NCI-H187 (cell line): ENCODE results near the gene TRPM3.

ENCODE experiments used
- DNase-seq, 2 experiments: peaks; one replicate each; lab custom pipeline; 2025; lab: John Stamatoyannopoulos, UW

The TRPM3 gene

GRCh38 chr9:70817311-70817710, 304.1 kb downstream of the TRPM3 start:
- no peak for DNase-seq

- DNase-seq: no peak
Observed at GRCh38 chr9:70816891-70817290, 304.5 kb downstream of the TRPM3 start.

- no peak for DNase-seq
Observed at GRCh38 chr9:70816316-70816715, 305.1 kb downstream of the TRPM3 start.

GRCh38 chr9:70814597-70814996, 306.8 kb downstream of the TRPM3 start:
- DNase-seq: no peak

GRCh38 chr9:70813141-70813540, 308.3 kb downstream of the TRPM3 start:
- DNase-seq: no peak

- no peak for DNase-seq
Observed at GRCh38 chr9:70811638-70812037, 309.8 kb downstream of the TRPM3 start.

GRCh38 chr9:70806875-70807274, 314.5 kb downstream of the TRPM3 start:
- DNase-seq: no peak

GRCh38 chr9:70805949-70806348, 315.5 kb downstream of the TRPM3 start:
- DNase-seq: no peak

- no peak for DNase-seq
Observed at GRCh38 chr9:70802758-70803436, 318.5 kb downstream of the TRPM3 start.

GRCh38 chr9:70802206-70802605, 319.2 kb downstream of the TRPM3 start:
- DNase-seq: no peak

- no peak for DNase-seq
Observed at GRCh38 chr9:70801181-70801829, 320.1 kb downstream of the TRPM3 start.

- DNase-seq: no peak
Observed at GRCh38 chr9:70798018-70798417, 323.4 kb downstream of the TRPM3 start.

- DNase-seq: no peak
Observed at GRCh38 chr9:70795841-70796240, 325.6 kb downstream of the TRPM3 start.

- no peak for DNase-seq
Observed at GRCh38 chr9:70792796-70793195, 328.6 kb downstream of the TRPM3 start.

- DNase-seq: no peak
Observed at GRCh38 chr9:70791936-70792335, 329.5 kb downstream of the TRPM3 start.

GRCh38 chr9:70789086-70789485, 332.3 kb downstream of the TRPM3 start:
- DNase-seq: no peak

GRCh38 chr9:70784456-70784855, 337.0 kb downstream of the TRPM3 start:
- no peak for DNase-seq

- no peak for DNase-seq
Observed at GRCh38 chr9:70778568-70778967, 342.9 kb downstream of the TRPM3 start.

GRCh38 chr9:70773579-70773978, 347.8 kb downstream of the TRPM3 start:
- DNase-seq: no peak

- DNase-seq: no peak
Observed at GRCh38 chr9:70772601-70773000, 348.8 kb downstream of the TRPM3 start.

- no peak for DNase-seq
Observed at GRCh38 chr9:70765946-70766345, 355.5 kb downstream of the TRPM3 start.

- DNase-seq: peak in 1 of 2 experiments; percentile 1
Observed at GRCh38 chr9:70761139-70761670, 360.2 kb downstream of the TRPM3 start.

- no peak for DNase-seq
Observed at GRCh38 chr9:70760228-70760627, 361.2 kb downstream of the TRPM3 start.

- DNase-seq: no peak
Observed at GRCh38 chr9:70753311-70753710, 368.1 kb downstream of the TRPM3 start.
